Astrocyte (in vitro differentiated cells and primary cell): ENCODE measurements around the gene PRKAG2. TPM values are rescaled to one million over a fixed set of nuclear protein-coding genes. Genes with fewer than 3 reads are reported as not detected.
A peak's percentile ranks its signal among the peaks of the same experiment; 100 is the strongest.

Source experiments
- DNase-seq: peaks from one replicate; pipeline ENCODE4 v3.0.0-alpha.2; 2010; ENCODE audit warnings: low read depth
- FAIRE-seq: peaks from 2 replicates; lab custom pipeline; 2011; peaks lifted over from hg19 to GRCh38; lab: Jason Lieb, UNC
- H2AFZ ChIP-seq: 2 replicates; pipeline ENCODE4 v1.6.0; 2012; ENCODE audit warnings: low read depth, low read length, inconsistent platforms
- H3K27ac ChIP-seq: 2 replicates; pipeline ENCODE4 v1.5.1; 2011; ENCODE audit warnings: low read depth, low read length, inconsistent platforms
- H3K27me3 ChIP-seq: 2 replicates; pipeline ENCODE4 v1.6.0; 2011; ENCODE audit warnings: low read length, inconsistent platforms; ENCODE audit not compliant: insufficient read depth
- H3K36me3 ChIP-seq: 2 replicates; pipeline ENCODE4 v1.5.1; 2011; ENCODE audit warnings: low read length, inconsistent platforms; ENCODE audit not compliant: insufficient read depth
- H3K4me1 ChIP-seq: 2 replicates; pipeline ENCODE4 v1.5.1; 2011; ENCODE audit warnings: low read length, inconsistent platforms; ENCODE audit not compliant: insufficient read depth
- H3K4me2 ChIP-seq: 2 replicates; pipeline ENCODE4 v1.6.0; 2012; ENCODE audit warnings: low read length, inconsistent platforms
- H3K4me3 ChIP-seq: 2 replicates; pipeline ENCODE4 v1.5.1; 2011; ENCODE audit warnings: low read depth, mild to moderate bottlenecking, low read length, inconsistent platforms; ENCODE audit not compliant: insufficient read depth
- H3K79me2 ChIP-seq: 2 replicates; pipeline ENCODE4 v1.6.0; 2012; ENCODE audit warnings: mild to moderate bottlenecking, low read length, inconsistent platforms; ENCODE audit not compliant: insufficient read depth
- H3K9ac ChIP-seq: 2 replicates; pipeline ENCODE4 v1.6.0; 2012; ENCODE audit warnings: mild to moderate bottlenecking, low read length, inconsistent platforms
- H3K9me3 ChIP-seq: 2 replicates; pipeline ENCODE4 v1.5.1; 2012; ENCODE audit warnings: low read depth, mild to moderate bottlenecking, low read length, inconsistent platforms; ENCODE audit not compliant: insufficient read depth
- H4K20me1 ChIP-seq: 2 replicates; pipeline ENCODE4 v1.6.0; 2012; ENCODE audit warnings: low read length, inconsistent platforms; ENCODE audit not compliant: insufficient read depth
- H3K27ac Mint-ChIP-seq: one replicate; pipeline ENCODE4 v1.8.0; 2021; ENCODE audit warnings: mild to moderate bottlenecking, mixed read lengths; ENCODE audit not compliant: unreplicated experiment
- H3K27me3 Mint-ChIP-seq: one replicate; pipeline ENCODE4 v1.8.0; 2021; ENCODE audit warnings: low read depth, mixed read lengths; ENCODE audit not compliant: unreplicated experiment
- H3K36me3 Mint-ChIP-seq: one replicate; pipeline ENCODE4 v1.8.0; 2021; ENCODE audit warnings: low read depth, mixed read lengths; ENCODE audit not compliant: unreplicated experiment
- H3K4me1 Mint-ChIP-seq: one replicate; pipeline ENCODE4 v1.8.0; 2021; ENCODE audit warnings: low read depth, mixed read lengths; ENCODE audit not compliant: unreplicated experiment
- H3K4me3 Mint-ChIP-seq: one replicate; pipeline ENCODE4 v1.8.0; 2021; ENCODE audit warnings: mild to moderate bottlenecking, moderate library complexity, mixed read lengths; ENCODE audit not compliant: unreplicated experiment
- H3K9me3 Mint-ChIP-seq: one replicate; pipeline ENCODE4 v1.8.0; 2021; ENCODE audit warnings: mild to moderate bottlenecking, mixed read lengths; ENCODE audit not compliant: unreplicated experiment
- EZH2 ChIP-seq: IDR thresholded peaks from 2 replicates; pipeline ENCODE4 v1.6.1; 2012; ENCODE audit warnings: mild to moderate bottlenecking, low read length, inconsistent platforms; ENCODE audit not compliant: insufficient read depth
- total RNA-seq: library from RNA; stranded (reverse); gene quantifications from 2 replicates; pipeline ENCODE4 v1.2.1, GENCODE V29; 2021
- TF ChIP-seq, protein P1 (sequence below): IDR thresholded peaks from 2 replicates; pipeline ENCODE4 v1.5.1; 2011; ENCODE audit warnings: low read depth, mild to moderate bottlenecking, inconsistent platforms, low read length, moderate library complexity; ENCODE audit not compliant: insufficient read depth

The PRKAG2 gene
- total RNA-seq, 1 donor from 2014 or later: 40.7 TPM

DNA sequence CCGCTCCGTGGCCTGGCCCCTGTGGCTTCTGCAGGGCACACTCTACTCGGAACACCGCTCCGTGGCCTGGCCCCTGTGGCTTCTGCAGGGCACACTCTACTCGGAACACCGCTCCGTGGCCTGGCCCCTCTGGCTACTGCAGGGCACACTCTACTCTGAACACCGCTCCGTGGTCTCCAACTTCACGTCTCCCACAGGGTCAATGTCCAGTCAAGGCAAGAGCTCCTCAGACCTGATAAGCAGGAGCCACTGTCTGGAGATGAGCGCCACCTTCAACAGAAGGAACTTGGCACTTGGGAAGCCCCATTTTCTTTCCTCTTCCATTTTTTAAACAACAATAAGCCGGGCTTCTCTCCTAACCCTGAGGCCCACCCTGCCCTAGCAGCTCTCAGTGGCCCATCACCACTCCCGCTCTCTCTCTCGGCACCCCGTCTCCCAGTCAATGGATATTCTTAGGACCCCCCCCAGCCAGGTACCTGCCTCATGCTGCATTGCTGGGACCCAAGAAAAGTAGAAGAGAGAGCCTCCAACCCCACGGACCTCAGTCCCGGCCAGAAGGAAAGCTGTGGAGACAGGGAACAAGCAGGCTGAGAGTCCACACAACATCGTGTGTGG, 56.3 kb downstream of the PRKAG2 start:
- no peaks in the 10 kb centered on the region for H3K79me2 ChIP-seq

DNA sequence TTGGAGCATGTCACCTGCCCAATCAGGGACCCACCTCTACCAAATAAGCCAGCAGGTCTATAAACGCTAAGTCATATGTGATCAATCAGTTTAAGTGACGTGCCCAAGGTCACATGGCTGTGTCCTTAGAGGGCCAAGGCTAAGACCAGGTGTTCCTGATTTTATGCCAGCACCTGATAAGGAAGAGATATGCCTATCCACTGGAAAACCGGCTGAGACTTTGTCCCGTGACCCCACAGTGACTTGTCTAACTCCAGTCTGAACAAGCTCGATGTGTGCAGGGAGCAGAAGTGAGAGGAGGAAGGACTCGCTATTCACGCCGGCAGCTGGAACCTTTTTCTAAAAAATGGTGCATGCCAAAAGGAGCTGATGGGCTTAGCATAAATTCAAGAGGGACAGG, 57.0 kb downstream of the PRKAG2 start:
- Mint-ChIP-seq H3K4me1 (peaks cover 2% of the 10 kb centered on the region), H3K27ac (no peak overlapping the region), H3K9me3 (peaks cover 2% of the 10 kb centered on the region), H3K4me3 (no peak overlapping the region), H3K27me3 (peaks cover 69% of the 10 kb centered on the region), H3K36me3 (no peaks in the 10 kb centered on the region)
- Histone ChIP-seq H4K20me1 (no peaks in the 10 kb centered on the region), H3K27ac (no peak overlapping the region), H3K79me2 (no peaks in the 10 kb centered on the region), H3K27me3 (peaks cover 19% of the 10 kb centered on the region), H3K9ac (no peak overlapping the region), H3K9me3 (no peaks in the 10 kb centered on the region), H3K4me3 (no peak overlapping the region), H3K4me1 (no peaks in the 10 kb centered on the region), H2AFZ (no peak overlapping the region), H3K4me2 (no peak overlapping the region), H3K36me3 (no peaks in the 10 kb centered on the region)
- DNase-seq: no peak
- no peak for TF ChIP-seq EZH2
- TF ChIP-seq, protein P1, sequence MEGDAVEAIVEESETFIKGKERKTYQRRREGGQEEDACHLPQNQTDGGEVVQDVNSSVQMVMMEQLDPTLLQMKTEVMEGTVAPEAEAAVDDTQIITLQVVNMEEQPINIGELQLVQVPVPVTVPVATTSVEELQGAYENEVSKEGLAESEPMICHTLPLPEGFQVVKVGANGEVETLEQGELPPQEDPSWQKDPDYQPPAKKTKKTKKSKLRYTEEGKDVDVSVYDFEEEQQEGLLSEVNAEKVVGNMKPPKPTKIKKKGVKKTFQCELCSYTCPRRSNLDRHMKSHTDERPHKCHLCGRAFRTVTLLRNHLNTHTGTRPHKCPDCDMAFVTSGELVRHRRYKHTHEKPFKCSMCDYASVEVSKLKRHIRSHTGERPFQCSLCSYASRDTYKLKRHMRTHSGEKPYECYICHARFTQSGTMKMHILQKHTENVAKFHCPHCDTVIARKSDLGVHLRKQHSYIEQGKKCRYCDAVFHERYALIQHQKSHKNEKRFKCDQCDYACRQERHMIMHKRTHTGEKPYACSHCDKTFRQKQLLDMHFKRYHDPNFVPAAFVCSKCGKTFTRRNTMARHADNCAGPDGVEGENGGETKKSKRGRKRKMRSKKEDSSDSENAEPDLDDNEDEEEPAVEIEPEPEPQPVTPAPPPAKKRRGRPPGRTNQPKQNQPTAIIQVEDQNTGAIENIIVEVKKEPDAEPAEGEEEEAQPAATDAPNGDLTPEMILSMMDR: no peak
- FAIRE-seq: no peak

More for the DNA sequence above, 56.3 kb downstream of the PRKAG2 start:
- H3K9me3 Mint-ChIP-seq: peaks cover 2% of the 10 kb centered on the region
- no peaks in the 10 kb centered on the region for H3K36me3 Mint-ChIP-seq
- FAIRE-seq (no peak), DNase-seq (no peak)
- H3K27ac ChIP-seq: no peak overlapping the region
- peaks cover 22% of the 10 kb centered on the region for H3K27me3 ChIP-seq
- no peaks in the 10 kb centered on the region for H4K20me1 ChIP-seq
- peaks cover 66% of the 10 kb centered on the region for H3K27me3 Mint-ChIP-seq
- peak overlapping the region; percentile 34 for H3K27ac Mint-ChIP-seq
- H3K9me3 ChIP-seq: no peaks in the 10 kb centered on the region
- no peaks in the 10 kb centered on the region for H3K36me3 ChIP-seq
- TF ChIP-seq EZH2: no peak
- TF ChIP-seq, protein P1: no peak
- H3K4me2 ChIP-seq: no peak overlapping the region
- no peak overlapping the region for H3K9ac ChIP-seq
- H3K4me1 Mint-ChIP-seq: peaks cover 2% of the 10 kb centered on the region
- no peak overlapping the region for H3K4me3 Mint-ChIP-seq
- no peak overlapping the region for H3K4me3 ChIP-seq
- no peaks in the 10 kb centered on the region for H3K4me1 ChIP-seq
- H2AFZ ChIP-seq: no peak overlapping the region
